ENCODE results near the gene GUCD1. TPM values are rescaled to one million over a fixed set of nuclear protein-coding genes. Genes with fewer than 3 reads are reported as not detected.

GUCD1 gene
- total RNA-seq, 2 experiments from 2014 or later = 114 to 144 TPM

DNA sequence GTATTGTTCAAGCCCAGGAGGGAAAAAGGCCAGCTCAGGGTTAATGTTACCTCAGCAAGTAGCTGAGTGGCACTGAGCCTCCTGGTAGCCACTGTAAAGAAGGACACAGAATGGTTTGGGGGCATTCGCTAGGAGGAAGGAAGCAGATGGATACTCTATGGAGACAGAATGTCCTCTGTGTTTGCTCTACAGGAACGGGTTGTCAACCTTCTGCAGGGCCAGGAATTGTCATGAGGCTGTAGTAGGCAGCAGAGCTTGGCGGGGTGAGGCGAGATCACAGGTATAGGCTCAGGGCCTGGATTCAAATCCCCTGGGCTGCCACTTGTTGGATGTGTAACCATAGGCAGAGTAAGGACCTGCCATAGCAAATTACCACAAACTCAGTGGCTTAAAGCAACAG is 40.9 kb upstream of the GUCD1 start:
- no peak overlapping the region for H3K27ac ChIP-seq (ENCODE audit: low read depth, low read length, poor library complexity, severe bottlenecking)
- no peaks in the 10 kb centered on the region for H3K4me1 ChIP-seq (ENCODE audit: insufficient read depth, low read length, poor library complexity, severe bottlenecking)
- no peaks in the 10 kb centered on the region for H3K36me3 ChIP-seq (ENCODE audit: insufficient read depth, low read length)
- BruUV-seq (replicated peaks) = no TSS peak
- DNase-seq (ENCODE audit: low spot score) = no peak
- no peak overlapping the region for H3K4me3 ChIP-seq (ENCODE audit: low read depth, low read length, poor library complexity, severe bottlenecking)
- H3K79me2 ChIP-seq (ENCODE audit: insufficient read depth, low read depth, low read length) = no peaks in the 10 kb centered on the region
- no peaks in the 10 kb centered on the region for H3K9me2 ChIP-seq (ENCODE audit: insufficient read depth, low read length)
- no peaks in the 10 kb centered on the region for H3K9me3 ChIP-seq (ENCODE audit: low read length)
- H4K20me1 ChIP-seq (ENCODE audit: insufficient read depth, low read length) = no peaks in the 10 kb centered on the region
- POLR2A ChIA-PET = no interaction called here
- CTCF ChIA-PET (ENCODE audit: unreplicated experiment) = no interaction called here
- intact Hi-C loops (cut with micrococcal nuclease; ENCODE audit: unreplicated experiment) = no loop called here
- H3K4me2 ChIP-seq (ENCODE audit: low read length) = no peak overlapping the region
- TF ChIP-seq, protein P1, sequence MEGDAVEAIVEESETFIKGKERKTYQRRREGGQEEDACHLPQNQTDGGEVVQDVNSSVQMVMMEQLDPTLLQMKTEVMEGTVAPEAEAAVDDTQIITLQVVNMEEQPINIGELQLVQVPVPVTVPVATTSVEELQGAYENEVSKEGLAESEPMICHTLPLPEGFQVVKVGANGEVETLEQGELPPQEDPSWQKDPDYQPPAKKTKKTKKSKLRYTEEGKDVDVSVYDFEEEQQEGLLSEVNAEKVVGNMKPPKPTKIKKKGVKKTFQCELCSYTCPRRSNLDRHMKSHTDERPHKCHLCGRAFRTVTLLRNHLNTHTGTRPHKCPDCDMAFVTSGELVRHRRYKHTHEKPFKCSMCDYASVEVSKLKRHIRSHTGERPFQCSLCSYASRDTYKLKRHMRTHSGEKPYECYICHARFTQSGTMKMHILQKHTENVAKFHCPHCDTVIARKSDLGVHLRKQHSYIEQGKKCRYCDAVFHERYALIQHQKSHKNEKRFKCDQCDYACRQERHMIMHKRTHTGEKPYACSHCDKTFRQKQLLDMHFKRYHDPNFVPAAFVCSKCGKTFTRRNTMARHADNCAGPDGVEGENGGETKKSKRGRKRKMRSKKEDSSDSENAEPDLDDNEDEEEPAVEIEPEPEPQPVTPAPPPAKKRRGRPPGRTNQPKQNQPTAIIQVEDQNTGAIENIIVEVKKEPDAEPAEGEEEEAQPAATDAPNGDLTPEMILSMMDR (conservative IDR thresholded peaks at IDR 0.05; ENCODE audit: low read length) = no peak
- no peak for TF ChIP-seq EZH2phosphoT487 (IDR thresholded peaks at IDR 0.05; ENCODE audit: borderline replicate concordance, low read depth, low read length)
- H2AFZ ChIP-seq (ENCODE audit: low read length) = no peak overlapping the region

DNA sequence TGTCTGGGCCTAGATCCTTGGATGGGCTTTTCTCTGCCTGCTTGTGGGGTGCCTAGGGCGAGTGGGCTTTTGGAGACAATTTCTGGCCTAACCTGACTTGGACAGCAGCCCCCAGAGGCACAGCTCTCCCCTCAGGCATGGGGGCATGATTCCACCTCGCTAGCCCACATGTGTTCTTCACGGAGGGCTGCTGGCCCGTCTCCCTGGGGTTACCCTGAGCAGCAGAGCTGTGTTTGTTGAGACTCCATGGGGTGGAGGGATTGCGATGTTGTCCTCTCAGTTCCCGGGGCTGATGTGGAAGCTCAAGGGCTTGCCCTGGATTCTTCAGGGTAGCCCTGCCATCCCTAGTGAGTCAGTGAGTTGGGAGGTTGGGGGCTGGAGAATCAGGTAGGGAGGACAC is 40.3 kb upstream of the GUCD1 start:
- Histone ChIP-seq H2AFZ (ENCODE audit: low read length) (no peak overlapping the region), H3K4me3 (ENCODE audit: low read depth, low read length, poor library complexity, severe bottlenecking) (no peak overlapping the region), H3K9me2 (ENCODE audit: insufficient read depth, low read length) (no peaks in the 10 kb centered on the region), H3K4me2 (ENCODE audit: low read length) (no peak overlapping the region), H3K36me3 (ENCODE audit: insufficient read depth, low read length) (no peaks in the 10 kb centered on the region), H3K4me1 (ENCODE audit: insufficient read depth, low read length, poor library complexity, severe bottlenecking) (no peaks in the 10 kb centered on the region), H3K9me3 (ENCODE audit: low read length) (no peaks in the 10 kb centered on the region), H4K20me1 (ENCODE audit: insufficient read depth, low read length) (no peaks in the 10 kb centered on the region), H3K27ac (ENCODE audit: low read depth, low read length, poor library complexity, severe bottlenecking) (no peak overlapping the region), H3K79me2 (ENCODE audit: insufficient read depth, low read depth, low read length) (no peaks in the 10 kb centered on the region)
- no TSS peak for BruUV-seq (replicated peaks)
- POLR2A ChIA-PET = no interaction called here
- no peak for TF ChIP-seq EZH2phosphoT487 (IDR thresholded peaks at IDR 0.05; ENCODE audit: borderline replicate concordance, low read depth, low read length)
- TF ChIP-seq, protein P1 (conservative IDR thresholded peaks at IDR 0.05; ENCODE audit: low read length) = no peak
- no peak for DNase-seq (ENCODE audit: low spot score)
- CTCF ChIA-PET (ENCODE audit: unreplicated experiment) = interaction anchor here (0.6 kb wide), 1 partner anchor 134 kb away, joined by 3 read pairs; no protein-coding TSS in a partner anchor
- intact Hi-C loops (cut with micrococcal nuclease; ENCODE audit: unreplicated experiment) = no loop called here

DNA sequence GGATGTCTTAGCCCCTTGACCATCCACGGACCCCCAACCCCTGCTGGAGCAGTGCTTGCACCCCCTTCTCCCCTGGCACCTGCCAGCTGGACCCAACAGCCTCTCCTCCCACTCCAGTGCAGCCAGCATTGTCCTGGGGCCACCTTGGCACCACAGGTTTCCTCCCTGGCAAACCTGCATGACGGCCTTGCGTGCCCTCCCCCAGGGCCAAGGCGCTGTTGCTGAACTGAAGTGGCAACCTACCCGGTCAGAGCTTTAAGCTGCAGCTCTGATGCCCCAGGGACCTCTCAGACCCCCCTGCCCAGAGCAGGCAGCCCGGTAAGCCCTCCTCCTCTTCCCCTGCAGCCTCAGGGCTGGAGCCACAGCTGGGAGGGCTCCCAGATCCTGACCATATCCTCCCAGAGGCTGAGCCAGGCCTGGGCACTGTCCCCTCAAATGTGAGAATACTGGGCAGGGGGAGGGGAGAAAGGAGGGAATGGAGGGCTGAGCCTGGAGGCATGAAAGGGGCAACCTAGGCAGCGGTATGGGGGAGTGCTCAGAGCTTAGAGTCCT is 39.7 kb upstream of the GUCD1 start:
- Histone ChIP-seq H4K20me1 (ENCODE audit: insufficient read depth, low read length) (no peaks in the 10 kb centered on the region), H3K79me2 (ENCODE audit: insufficient read depth, low read depth, low read length) (no peaks in the 10 kb centered on the region), H3K4me1 (ENCODE audit: insufficient read depth, low read length, poor library complexity, severe bottlenecking) (no peaks in the 10 kb centered on the region), H3K27ac (ENCODE audit: low read depth, low read length, poor library complexity, severe bottlenecking) (no peak overlapping the region), H3K9me3 (ENCODE audit: low read length) (no peaks in the 10 kb centered on the region), H3K4me2 (ENCODE audit: low read length) (no peak overlapping the region), H2AFZ (ENCODE audit: low read length) (no peak overlapping the region), H3K36me3 (ENCODE audit: insufficient read depth, low read length) (no peaks in the 10 kb centered on the region), H3K9me2 (ENCODE audit: insufficient read depth, low read length) (no peaks in the 10 kb centered on the region), H3K4me3 (ENCODE audit: low read depth, low read length, poor library complexity, severe bottlenecking) (no peak overlapping the region)
- no peak for TF ChIP-seq EZH2phosphoT487 (IDR thresholded peaks at IDR 0.05; ENCODE audit: borderline replicate concordance, low read depth, low read length)
- TF ChIP-seq, protein P1 (conservative IDR thresholded peaks at IDR 0.05; ENCODE audit: low read length) = no peak
- DNase-seq (ENCODE audit: low spot score) = no peak
- CTCF ChIA-PET (ENCODE audit: unreplicated experiment) = interaction anchor here (0.6 kb wide), 1 partner anchor 133 kb away, joined by 3 read pairs; no protein-coding TSS in a partner anchor
- BruUV-seq (replicated peaks) = no TSS peak
- intact Hi-C loops (cut with micrococcal nuclease; ENCODE audit: unreplicated experiment) = no loop called here
- POLR2A ChIA-PET = no interaction called here

All from OCI-LY7 (cell line).